Heart left ventricle (tissue), 16 donors: ENCODE results near the gene IQCH. TPM values are rescaled to one million over a fixed set of nuclear protein-coding genes. Genes with fewer than 3 reads are reported as not detected.

Experiments used
- ATAC-seq, 4 donors: fragments of 200-7000 bp; cut with Tn5 transposase; one replicate each; pipeline ENCODE4 v1.9.1; 2020 to 2022; ENCODE audit warnings: moderate library complexity in 4 of 4, mild to moderate bottlenecking in 3 of 4, moderate number of reproducible peaks in 1 of 4
- DNase-seq, 5 donors: peaks; one replicate each; pipeline ENCODE4 v3.0.0-alpha.2; 2020
- H3K27ac ChIP-seq, 12 donors: fragments of 200-600 bp; sonication (generic) in 4 of 12; one replicate each; pipeline versions ENCODE4 v1.5.0 to v1.8.0; 2016 to 2022; ENCODE audit warnings: mild to moderate bottlenecking in 2 of 12
- H3K27me3 ChIP-seq, 9 donors: fragments of 200-600 bp; sonication (generic) in 2 of 9; one replicate each; pipeline versions ENCODE4 v1.5.1 to v1.8.0; 2016 to 2022; ENCODE audit warnings: mild to moderate bottlenecking in 3 of 9
- H3K36me3 ChIP-seq, 9 donors: fragments of 200-600 bp; sonication (generic) in 2 of 9; one replicate each; pipeline versions ENCODE4 v1.5.0 to v1.8.0; 2018 to 2022; ENCODE audit warnings: mild to moderate bottlenecking in 2 of 9
- H3K4me1 ChIP-seq, 12 donors: fragments of 200-600 bp; sonication (generic) in 4 of 12; one replicate each; pipeline versions ENCODE4 v1.5.0 to v1.8.0; 2016 to 2022; ENCODE audit warnings: mild to moderate bottlenecking in 3 of 12
- H3K4me3 ChIP-seq, 12 donors: fragments of 200-600 bp; sonication (generic) in 4 of 12; one replicate each; pipeline versions ENCODE4 v1.5.0 to v1.8.0; 2017 to 2022; ENCODE audit warnings: mild to moderate bottlenecking in 9 of 12, moderate library complexity in 4 of 12
- H3K9me3 ChIP-seq, 12 donors: fragments of 200-600 bp; sonication (generic) in 4 of 12; one replicate each; pipeline versions ENCODE4 v1.5.0 to v1.8.0; 2016 to 2022; ENCODE audit warnings: mild to moderate bottlenecking in 1 of 12
- POLR2A ChIP-seq, 2 donors: fragments of 450-650 bp; IDR thresholded peaks; one replicate each; pipeline ENCODE4 v1.6.1; 2017; ENCODE audit warnings: antibody characterized with exemption in 2 of 2, mild to moderate bottlenecking in 2 of 2, moderate library complexity in 2 of 2
- WGBS, 4 donors: extraction: QIAGEN DNeasy Blood & Tissue Kit in 2 of 4; methylation state at CpG; one replicate each; pipeline versions ENCODE4 v1.1.5 to v1.1.7; 2013 to 2018; 5-methylcytosine and 5-hydroxymethylcytosine counted together
- intact Hi-C, 10 donors: fragments of 100-400 bp; cut with DNase I; formaldehyde crosslinking; loops; one replicate each; pipeline versions ENCODE4 v1.11.1 to v1.14.2; 2022
- polyA plus RNA-seq, 2 donors: library from polyadenylated mRNA; stranded (reverse); fragments of 200-250 nt; gene quantifications; one replicate each; pipeline ENCODE4 v1.2.3, GENCODE V29; 2013
- total RNA-seq, 9 donors: library from RNA; depleted of rRNA in 2 of 9; stranded (reverse); fragments of >200 nt in 2 of 9; fragmentation: NEBNext Ultra II Directional in 3 of 9; extraction: Animal tissue kit (Norgen Biotek cat#: 25700) in 3 of 9; gene quantifications; one replicate each; pipeline versions ENCODE4 v1.1.0 to v1.2.4, GENCODE V29; 2016 to 2023
- TF ChIP-seq, protein P1 (sequence below), 12 donors: fragments of 200-600 bp; sonication (generic) in 4 of 12; IDR thresholded peaks; one replicate each; pipeline versions ENCODE4 v1.5.0 to v1.8.0; 2018 to 2022; ENCODE audit warnings: antibody characterized with exemption in 12 of 12, mild to moderate bottlenecking in 5 of 12
- donor health status: ischemic (EF 13 %, LVEDD 7.1; RV severe dilation, severe dysfunction).
- donor health status: healthy with polysubstance abuse.
- donor health status: DM: no; HTN: yes; CAD: no.
- donor health status: DM: no; HTN: no; CAD: no.
- donor health status: ischemic (EF 25% LVEDD 6.9; RV normal size, moderate dysfunction).
- donor health status: ischemic (EF 25% LVEDD 5.7; RV mildly dilated, moderate dysfunction).
- donor health status: healthy.
- donor health status: DM: yes; HTN: yes; CAD: no.
- donor health status: ischemic (EF 35%, LVEDD 5.7; RV mildly dilated, moderate dysfunction).
- donor health status: nonischemic (EF 11% LVEDD 7.7; RV severe dilation, severe dysfunction).
- donor health status: DM: yes; HTN: yes; CAD: no.
- donor health status: PGD.
- donor health status: ischemic (EF 29% LVEDD 5.4; RV normal size, mild dysfunction).
- donor health status: nonischemic (EF 23%, LVEDD 6.1; RV moderate dilation, normal function).

IQCH gene
- total and polyA plus RNA-seq, 11 donors, result 0.11 to 3.3 (median 1.4) TPM

DNA sequence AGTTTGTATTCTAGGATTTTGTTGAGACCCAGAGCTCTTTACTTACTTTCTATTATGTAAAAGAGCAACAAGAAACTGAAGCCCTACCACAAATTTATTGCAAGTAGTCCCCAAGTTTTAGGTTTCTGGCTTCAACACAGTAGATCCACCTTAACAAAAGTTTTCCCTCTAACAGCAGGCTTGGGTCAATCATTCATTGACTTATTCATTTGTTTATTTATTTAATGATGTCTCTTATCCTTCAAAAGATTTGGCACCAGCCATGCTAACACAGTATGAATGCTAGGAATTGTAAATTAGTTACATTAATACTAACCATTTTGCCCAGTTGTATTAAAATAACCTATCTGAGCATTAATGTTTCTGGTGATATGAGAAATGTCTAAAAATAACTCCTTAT is 88.6 kb downstream of the IQCH start:
- H3K27me3 ChIP-seq, result no peaks in the 10 kb centered on the region
- intact Hi-C loops, result no loop called here
- H3K36me3 ChIP-seq, result no peaks in the 10 kb centered on the region
- no peak overlapping the region for H3K27ac ChIP-seq
- DNase-seq (no peak), ATAC-seq (no peak)
- no peaks in the 10 kb centered on the region for H3K4me1 ChIP-seq
- peaks cover 0 to 34% (median 7%) of the 10 kb centered on the region in 12 donors for H3K9me3 ChIP-seq
- no peak overlapping the region for H3K4me3 ChIP-seq
- no peak for TF ChIP-seq POLR2A (IDR thresholded peaks at IDR 0.05)
- TF ChIP-seq, protein P1, sequence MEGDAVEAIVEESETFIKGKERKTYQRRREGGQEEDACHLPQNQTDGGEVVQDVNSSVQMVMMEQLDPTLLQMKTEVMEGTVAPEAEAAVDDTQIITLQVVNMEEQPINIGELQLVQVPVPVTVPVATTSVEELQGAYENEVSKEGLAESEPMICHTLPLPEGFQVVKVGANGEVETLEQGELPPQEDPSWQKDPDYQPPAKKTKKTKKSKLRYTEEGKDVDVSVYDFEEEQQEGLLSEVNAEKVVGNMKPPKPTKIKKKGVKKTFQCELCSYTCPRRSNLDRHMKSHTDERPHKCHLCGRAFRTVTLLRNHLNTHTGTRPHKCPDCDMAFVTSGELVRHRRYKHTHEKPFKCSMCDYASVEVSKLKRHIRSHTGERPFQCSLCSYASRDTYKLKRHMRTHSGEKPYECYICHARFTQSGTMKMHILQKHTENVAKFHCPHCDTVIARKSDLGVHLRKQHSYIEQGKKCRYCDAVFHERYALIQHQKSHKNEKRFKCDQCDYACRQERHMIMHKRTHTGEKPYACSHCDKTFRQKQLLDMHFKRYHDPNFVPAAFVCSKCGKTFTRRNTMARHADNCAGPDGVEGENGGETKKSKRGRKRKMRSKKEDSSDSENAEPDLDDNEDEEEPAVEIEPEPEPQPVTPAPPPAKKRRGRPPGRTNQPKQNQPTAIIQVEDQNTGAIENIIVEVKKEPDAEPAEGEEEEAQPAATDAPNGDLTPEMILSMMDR (IDR thresholded peaks at IDR 0.05), result no peak

DNA sequence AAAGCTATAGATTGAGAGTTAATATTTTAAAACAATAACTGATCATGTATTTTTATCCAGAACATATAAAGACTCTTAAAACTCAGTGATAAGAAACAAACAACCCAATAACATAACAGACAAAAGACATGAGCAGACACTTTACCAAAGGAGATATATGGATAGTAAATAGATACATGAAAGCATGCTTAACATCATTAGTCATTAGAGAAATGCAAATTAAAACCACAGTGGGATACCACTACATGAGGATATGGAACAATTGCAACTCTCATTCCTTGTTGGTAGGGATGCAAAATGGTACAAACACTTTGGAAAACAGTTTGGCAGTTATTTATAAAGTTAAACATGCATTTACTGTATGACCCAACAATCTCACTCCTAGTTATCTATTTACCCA is 95.0 kb downstream of the IQCH start:
- no peak for ATAC-seq
- Histone ChIP-seq H3K4me1 (no peaks in the 10 kb centered on the region), H3K4me3 (no peak overlapping the region), H3K27me3 (no peaks in the 10 kb centered on the region), H3K36me3 (no peaks in the 10 kb centered on the region), H3K9me3 (peaks cover 0 to 54% (median 14%) of the 10 kb centered on the region in 12 donors), H3K27ac (no peak overlapping the region)
- TF ChIP-seq, protein P1 (IDR thresholded peaks at IDR 0.05), result no peak
- no peak for TF ChIP-seq POLR2A (IDR thresholded peaks at IDR 0.05)
- DNase-seq, result no peak
- intact Hi-C loops, result no loop called here

DNA sequence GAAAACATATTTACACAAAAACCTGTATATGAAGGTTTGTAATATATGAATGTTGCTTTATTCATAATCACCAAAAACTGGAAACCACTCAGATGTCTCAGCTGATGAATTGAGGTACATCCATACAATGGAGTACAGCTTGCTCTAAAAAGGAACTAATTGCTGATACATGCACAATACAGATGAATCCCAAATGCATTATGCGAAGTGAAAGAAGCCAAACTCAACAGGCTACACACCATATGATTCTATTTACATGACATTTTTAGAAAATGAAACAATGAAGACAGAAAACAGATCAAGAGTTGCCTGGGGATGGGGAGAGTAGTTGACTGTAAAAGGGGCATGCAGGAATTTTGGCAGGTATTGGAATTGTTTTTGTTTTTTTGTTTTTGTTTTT is 95.5 kb downstream of the IQCH start:
- H3K36me3 ChIP-seq, result no peaks in the 10 kb centered on the region
- intact Hi-C loops, result no loop called here
- peaks cover 0 to 52% (median 14%) of the 10 kb centered on the region in 12 donors for H3K9me3 ChIP-seq
- no peak overlapping the region for H3K4me3 ChIP-seq
- no peak overlapping the region for H3K27ac ChIP-seq
- no peaks in the 10 kb centered on the region for H3K4me1 ChIP-seq
- 79 to 85% (median 83%) methylated on average over 1 of the region's 1 CpG for WGBS, 4 donors
- DNase-seq (no peak), ATAC-seq (no peak)
- no peak for TF ChIP-seq POLR2A (IDR thresholded peaks at IDR 0.05)
- TF ChIP-seq, protein P1 (IDR thresholded peaks at IDR 0.05), result no peak
- no peaks in the 10 kb centered on the region for H3K27me3 ChIP-seq

DNA sequence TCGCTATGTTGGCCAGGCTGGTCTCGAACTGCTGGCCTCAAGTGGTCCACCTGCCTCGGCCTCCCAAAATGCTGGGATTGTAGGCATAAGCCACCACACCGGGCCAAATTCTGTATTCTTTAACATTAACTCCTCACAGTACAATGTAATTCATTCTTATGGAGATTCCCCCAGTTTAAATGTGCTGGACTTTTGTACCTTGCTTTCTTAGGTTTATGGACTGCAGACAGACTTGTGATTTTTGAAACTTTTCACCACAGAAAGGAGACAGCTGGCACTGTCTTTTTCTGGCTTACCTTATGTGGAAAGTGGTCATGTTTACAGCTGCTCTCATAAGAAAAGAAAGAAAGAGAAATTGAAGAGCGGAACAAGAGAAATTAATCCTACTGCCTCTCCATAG is 103.8 kb downstream of the IQCH start:
- ATAC-seq, result no peak
- no peaks in the 10 kb centered on the region for H3K27me3 ChIP-seq
- intact Hi-C loops, result no loop called here

More for the DNA sequence above, 103.8 kb downstream of the IQCH start:
- TF ChIP-seq POLR2A (IDR thresholded peaks at IDR 0.05), result no peak
- TF ChIP-seq, protein P1 (IDR thresholded peaks at IDR 0.05), result no peak
- Histone ChIP-seq H3K4me1 (no peaks in the 10 kb centered on the region), H3K36me3 (no peaks in the 10 kb centered on the region), H3K27ac (no peak overlapping the region), H3K9me3 (peaks cover 0 to 3% (median 0%) of the 10 kb centered on the region in 12 donors), H3K4me3 (no peak overlapping the region)
- DNase-seq, result no peak
- WGBS, 4 donors, result 91 to 98% (median 95%) methylated on average over 5 of the region's 5 CpGs
